Right lobe of liver (tissue), 6 donors: ENCODE data around the gene IQSEC1. TPM values are rescaled to one million over a fixed set of nuclear protein-coding genes. Genes with fewer than 3 reads are reported as not detected.

Source experiments
- ATAC-seq, 4 donors: fragments of 200-7000 bp; cut with Tn5 transposase; one replicate each; pipeline ENCODE4 v1.9.1; 2020; ENCODE audit warnings: mild to moderate bottlenecking in 4 of 4, moderate library complexity in 4 of 4
- DNase-seq, 3 donors: peaks; one replicate each; pipeline ENCODE4 v3.0.0-alpha.2; 2020
- H3K27ac ChIP-seq, 3 donors: fragments of 200-600 bp; one replicate each; pipeline ENCODE4 v1.8.0; 2022
- H3K27me3 ChIP-seq, 2 donors: fragments of 200-600 bp; one replicate each; pipeline ENCODE4 v1.8.0; 2022
- H3K36me3 ChIP-seq, 4 donors: fragments of 200-600 bp; sonication (generic) in 1 of 4; one replicate each; pipeline versions ENCODE4 v1.5.1 to v1.8.0; 2017 to 2022; ENCODE audit warnings: control low read depth in 1 of 4
- H3K4me1 ChIP-seq, 4 donors: fragments of 200-600 bp; sonication (generic) in 1 of 4; one replicate each; pipeline versions ENCODE4 v1.5.1 to v1.8.0; 2017 to 2022; ENCODE audit warnings: control low read depth in 1 of 4
- H3K4me3 ChIP-seq, 3 donors: fragments of 200-600 bp; one replicate each; pipeline ENCODE4 v1.8.0; 2022
- H3K9me3 ChIP-seq, 4 donors: fragments of 200-600 bp; sonication (generic) in 1 of 4; one replicate each; pipeline versions ENCODE4 v1.5.1 to v1.8.0; 2017 to 2022; ENCODE audit warnings: control low read depth in 1 of 4
- CTCF ChIP-seq, 4 donors: fragments of 200-600 bp in 3 of 4; fragments of 450-650 bp in 1 of 4; IDR thresholded peaks; one replicate each; pipeline versions ENCODE4 v1.5.1 to v1.8.0; 2016 to 2022; ENCODE audit warnings: antibody characterized with exemption in 4 of 4, mild to moderate bottlenecking in 2 of 4
- POLR2A ChIP-seq: fragments of 450-650 bp; IDR thresholded peaks from one replicate; pipeline ENCODE4 v1.6.1; 2017; ENCODE audit warnings: antibody characterized with exemption, mild to moderate bottlenecking
- WGBS: methylation state at CpG from one replicate; pipeline ENCODE4 v1.1.6; 2018; ENCODE audit warnings: low coverage, low lambda C conversion rate; ENCODE audit not compliant: insufficient coverage; ENCODE audit errors: missing lambda C conversion rate; 5-methylcytosine and 5-hydroxymethylcytosine counted together
- intact Hi-C, 2 donors: fragments of 100-400 bp; cut with DNase I; formaldehyde crosslinking; loops; one replicate each; pipeline versions ENCODE4 v1.11.2 to v1.14.1; 2022
- total RNA-seq, 6 experiments: library from RNA; depleted of rRNA in 2 of 6; stranded (reverse); fragments of >200 nt in 2 of 6; fragmentation: NEBNext Ultra II Directional in 3 of 6; extraction: Animal tissue kit (Norgen Biotek cat#: 25700) in 3 of 6; gene quantifications; one replicate each; pipeline versions ENCODE4 v1.1.0 to v1.2.4, GENCODE V29; 2016 to 2023
- donor health status: DM: no; HTN: yes; CAD: no.
- donor health status: DM: no; HTN: no; CAD: no.
- donor health status: DM: no; HTN: no; CAD: no.
- donor health status: DM: no; HTN: yes; CAD: no.
- donor health status: DM: no; HTN: yes; CAD: no.

The IQSEC1 gene
- total RNA-seq, 6 experiments from 2014 or later: 32.1 to 61.3 (median 48.9) TPM

GRCh38 chr3:13019243-13020095 is 53.8 kb downstream of the IQSEC1 start:
- Histone ChIP-seq H3K27ac (no peak overlapping the region), H3K36me3 (no peaks in the 10 kb centered on the region), H3K4me3 (no peak overlapping the region), H3K27me3 (no peaks in the 10 kb centered on the region), H3K9me3 (no peaks in the 10 kb centered on the region), H3K4me1 (no peaks in the 10 kb centered on the region)
- ATAC-seq: peak in 2 of 4 donors; percentile 5 to 20
- TF ChIP-seq POLR2A: no peak
- TF ChIP-seq CTCF (IDR thresholded peaks at IDR 0.05): no peak
- peak in 1 of 3 donors; percentile 59 for DNase-seq
- WGBS: 80% methylated on average over 1 of the region's 30 CpGs
- intact Hi-C loops: no loop called here

- Histone ChIP-seq H3K36me3 (no peaks in the 10 kb centered on the region), H3K4me1 (no peaks in the 10 kb centered on the region), H3K9me3 (no peaks in the 10 kb centered on the region), H3K27me3 (no peaks in the 10 kb centered on the region), H3K4me3 (no peak overlapping the region), H3K27ac (no peak overlapping the region)
- 73% methylated on average over 2 of the region's 15 CpGs for WGBS
- intact Hi-C loops: no loop called here
- DNase-seq: peak in 1 of 3 donors; percentile 42
- ATAC-seq: no peak
- no peak for TF ChIP-seq CTCF (IDR thresholded peaks at IDR 0.05)
- TF ChIP-seq POLR2A: no peak
These were observed 54.5 kb downstream of the IQSEC1 start for GRCh38 chr3:13018561-13019242.

- intact Hi-C loops: no loop called here
- Histone ChIP-seq H3K27ac (no peak overlapping the region), H3K36me3 (no peaks in the 10 kb centered on the region), H3K4me3 (no peak overlapping the region), H3K9me3 (no peaks in the 10 kb centered on the region), H3K27me3 (no peaks in the 10 kb centered on the region), H3K4me1 (no peaks in the 10 kb centered on the region)
- ATAC-seq (no peak), DNase-seq (peak in 1 of 3 donors; percentile 43)
- no peak for TF ChIP-seq CTCF (IDR thresholded peaks at IDR 0.05)
- TF ChIP-seq POLR2A: no peak
- WGBS: no CpG with 5 or more reads among the region's 8 CpGs
These were observed 55.2 kb downstream of the IQSEC1 start for GRCh38 chr3:13018043-13018451.

- Histone ChIP-seq H3K4me1 (no peaks in the 10 kb centered on the region), H3K27ac (no peak overlapping the region), H3K27me3 (no peaks in the 10 kb centered on the region), H3K36me3 (no peaks in the 10 kb centered on the region), H3K4me3 (no peak overlapping the region), H3K9me3 (no peaks in the 10 kb centered on the region)
- ATAC-seq (no peak), DNase-seq (peak in 1 of 3 donors; percentile 54)
- TF ChIP-seq CTCF (IDR thresholded peaks at IDR 0.05) (no peak), POLR2A (no peak)
- intact Hi-C loops: no loop called here
- WGBS: 96% methylated on average over 8 of the region's 16 CpGs
These were observed 55.7 kb downstream of the IQSEC1 start for GRCh38 chr3:13017361-13018042.
